ENCODE results near the gene FOXE1. TPM values are rescaled to one million over a fixed set of nuclear protein-coding genes. Genes with fewer than 3 reads are reported as not detected.

Gene FOXE1
- total RNA-seq, 1 donor from 2014 or later: not detected

DNA sequence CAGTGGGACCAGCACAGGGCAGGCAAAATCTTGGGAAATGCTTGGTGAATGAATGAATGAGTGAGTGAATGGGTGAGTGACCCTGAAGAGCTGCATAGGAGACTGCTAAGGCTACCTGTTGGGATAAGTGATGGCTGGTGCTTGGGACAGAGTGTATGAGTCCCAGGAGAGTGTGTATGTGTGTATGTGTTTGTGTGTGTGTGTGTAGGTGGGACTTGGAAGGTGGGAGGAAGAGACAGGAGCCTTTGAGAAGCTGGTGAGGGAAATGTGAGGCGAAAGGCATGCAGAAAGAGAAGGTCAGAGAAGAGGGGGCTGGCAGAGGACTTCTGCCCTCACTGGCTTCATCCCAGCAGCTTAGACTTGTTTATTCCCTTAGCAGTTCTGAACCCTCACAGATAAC, 33.3 kb upstream of the FOXE1 start:
- TF ChIP-seq, protein P1, sequence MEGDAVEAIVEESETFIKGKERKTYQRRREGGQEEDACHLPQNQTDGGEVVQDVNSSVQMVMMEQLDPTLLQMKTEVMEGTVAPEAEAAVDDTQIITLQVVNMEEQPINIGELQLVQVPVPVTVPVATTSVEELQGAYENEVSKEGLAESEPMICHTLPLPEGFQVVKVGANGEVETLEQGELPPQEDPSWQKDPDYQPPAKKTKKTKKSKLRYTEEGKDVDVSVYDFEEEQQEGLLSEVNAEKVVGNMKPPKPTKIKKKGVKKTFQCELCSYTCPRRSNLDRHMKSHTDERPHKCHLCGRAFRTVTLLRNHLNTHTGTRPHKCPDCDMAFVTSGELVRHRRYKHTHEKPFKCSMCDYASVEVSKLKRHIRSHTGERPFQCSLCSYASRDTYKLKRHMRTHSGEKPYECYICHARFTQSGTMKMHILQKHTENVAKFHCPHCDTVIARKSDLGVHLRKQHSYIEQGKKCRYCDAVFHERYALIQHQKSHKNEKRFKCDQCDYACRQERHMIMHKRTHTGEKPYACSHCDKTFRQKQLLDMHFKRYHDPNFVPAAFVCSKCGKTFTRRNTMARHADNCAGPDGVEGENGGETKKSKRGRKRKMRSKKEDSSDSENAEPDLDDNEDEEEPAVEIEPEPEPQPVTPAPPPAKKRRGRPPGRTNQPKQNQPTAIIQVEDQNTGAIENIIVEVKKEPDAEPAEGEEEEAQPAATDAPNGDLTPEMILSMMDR (IDR thresholded peaks at IDR 0.05; ENCODE audit: unreplicated experiment): no peak
- Mint-ChIP-seq H3K4me1 (ENCODE audit: unreplicated experiment) (no peaks in the 10 kb centered on the region), H3K4me3 (ENCODE audit: unreplicated experiment) (no peak overlapping the region), H3K27me3 (ENCODE audit: unreplicated experiment) (peaks cover 6% of the 10 kb centered on the region), H3K27ac (ENCODE audit: unreplicated experiment) (no peak overlapping the region), H3K36me3 (ENCODE audit: low read depth, unreplicated experiment) (peaks cover 4% of the 10 kb centered on the region), H3K9me3 (ENCODE audit: unreplicated experiment) (no peaks in the 10 kb centered on the region)
- DNase-seq (ENCODE audit: low spot score): no peak

DNA sequence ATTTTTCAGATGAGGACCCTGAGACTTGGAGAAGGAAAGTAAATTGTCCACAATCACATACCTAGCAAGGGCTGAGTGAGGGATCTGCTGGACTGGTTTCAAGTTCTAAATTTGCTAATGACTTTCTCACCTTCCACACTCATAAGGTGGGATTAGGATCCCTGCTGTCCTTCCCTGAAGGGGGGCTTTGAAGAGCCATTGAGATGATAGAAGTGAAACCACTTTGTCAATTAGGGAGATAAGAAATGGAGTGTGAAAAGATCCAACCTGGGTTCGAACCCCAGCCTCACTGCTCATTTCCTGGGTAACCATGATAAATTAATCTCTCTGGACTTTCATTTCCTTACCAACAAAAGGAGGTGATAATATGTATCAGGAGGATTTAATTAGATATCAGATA, 32.7 kb upstream of the FOXE1 start:
- H3K4me1 Mint-ChIP-seq (ENCODE audit: unreplicated experiment): no peaks in the 10 kb centered on the region
- peaks cover 6% of the 10 kb centered on the region for H3K27me3 Mint-ChIP-seq (ENCODE audit: unreplicated experiment)
- H3K27ac Mint-ChIP-seq (ENCODE audit: unreplicated experiment): no peak overlapping the region
- no peak overlapping the region for H3K4me3 Mint-ChIP-seq (ENCODE audit: unreplicated experiment)
- H3K9me3 Mint-ChIP-seq (ENCODE audit: unreplicated experiment): no peaks in the 10 kb centered on the region
- H3K36me3 Mint-ChIP-seq (ENCODE audit: low read depth, unreplicated experiment): peaks cover 4% of the 10 kb centered on the region
- no peak for DNase-seq (ENCODE audit: low spot score)
- TF ChIP-seq, protein P1 (IDR thresholded peaks at IDR 0.05; ENCODE audit: unreplicated experiment): no peak

DNA sequence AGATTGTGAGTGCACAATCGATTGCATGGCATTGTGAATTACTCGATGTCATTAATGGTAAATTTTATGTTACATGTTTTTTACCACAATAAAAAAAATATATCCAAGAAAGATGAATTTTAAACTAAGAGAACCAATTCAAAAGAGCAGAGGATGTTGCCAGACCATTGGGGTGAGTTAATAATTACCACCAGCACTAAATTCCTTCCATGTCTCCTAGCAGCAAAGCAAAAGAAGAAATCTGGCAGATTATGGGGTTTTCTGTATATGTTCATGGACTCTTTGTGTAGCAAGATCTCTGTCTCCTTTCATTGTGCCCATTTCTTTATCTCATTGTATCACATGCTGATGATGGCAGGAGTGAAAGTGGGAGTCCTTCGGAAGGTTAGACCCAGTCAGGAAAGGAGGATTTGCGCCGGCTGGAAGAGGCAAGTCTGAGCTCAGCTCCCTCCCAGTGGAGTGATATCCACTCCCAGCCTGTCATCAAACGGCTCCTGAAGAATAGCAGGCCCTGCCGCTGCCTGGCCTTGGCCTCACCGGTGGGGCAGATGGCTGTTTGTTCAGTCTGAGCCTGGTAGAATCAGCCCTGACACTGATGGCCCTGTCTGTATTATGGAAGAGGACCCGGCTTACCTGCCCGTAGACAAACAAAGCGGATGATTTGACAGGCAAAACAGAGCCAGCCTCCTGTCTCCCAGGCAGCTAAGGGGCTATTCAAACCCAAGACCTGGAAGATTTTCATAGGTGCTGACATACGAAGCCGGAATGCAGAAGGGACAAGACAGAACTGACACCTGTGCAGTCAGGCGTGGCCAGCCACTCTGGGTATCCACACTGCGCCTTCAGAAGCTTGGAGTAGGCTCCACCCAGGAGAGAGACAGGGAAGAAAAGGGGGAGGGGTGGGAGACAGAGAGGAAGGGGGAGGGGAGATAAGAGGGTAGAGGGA, 21.9 kb upstream of the FOXE1 start:
- Mint-ChIP-seq H3K4me3 (ENCODE audit: unreplicated experiment) (no peak overlapping the region), H3K27ac (ENCODE audit: unreplicated experiment) (no peak overlapping the region), H3K9me3 (ENCODE audit: unreplicated experiment) (no peaks in the 10 kb centered on the region), H3K36me3 (ENCODE audit: low read depth, unreplicated experiment) (no peaks in the 10 kb centered on the region), H3K27me3 (ENCODE audit: unreplicated experiment) (no peaks in the 10 kb centered on the region), H3K4me1 (ENCODE audit: unreplicated experiment) (peaks cover 5% of the 10 kb centered on the region)
- TF ChIP-seq, protein P1 (IDR thresholded peaks at IDR 0.05; ENCODE audit: unreplicated experiment): no peak
- DNase-seq (ENCODE audit: low spot score): no peak

DNA sequence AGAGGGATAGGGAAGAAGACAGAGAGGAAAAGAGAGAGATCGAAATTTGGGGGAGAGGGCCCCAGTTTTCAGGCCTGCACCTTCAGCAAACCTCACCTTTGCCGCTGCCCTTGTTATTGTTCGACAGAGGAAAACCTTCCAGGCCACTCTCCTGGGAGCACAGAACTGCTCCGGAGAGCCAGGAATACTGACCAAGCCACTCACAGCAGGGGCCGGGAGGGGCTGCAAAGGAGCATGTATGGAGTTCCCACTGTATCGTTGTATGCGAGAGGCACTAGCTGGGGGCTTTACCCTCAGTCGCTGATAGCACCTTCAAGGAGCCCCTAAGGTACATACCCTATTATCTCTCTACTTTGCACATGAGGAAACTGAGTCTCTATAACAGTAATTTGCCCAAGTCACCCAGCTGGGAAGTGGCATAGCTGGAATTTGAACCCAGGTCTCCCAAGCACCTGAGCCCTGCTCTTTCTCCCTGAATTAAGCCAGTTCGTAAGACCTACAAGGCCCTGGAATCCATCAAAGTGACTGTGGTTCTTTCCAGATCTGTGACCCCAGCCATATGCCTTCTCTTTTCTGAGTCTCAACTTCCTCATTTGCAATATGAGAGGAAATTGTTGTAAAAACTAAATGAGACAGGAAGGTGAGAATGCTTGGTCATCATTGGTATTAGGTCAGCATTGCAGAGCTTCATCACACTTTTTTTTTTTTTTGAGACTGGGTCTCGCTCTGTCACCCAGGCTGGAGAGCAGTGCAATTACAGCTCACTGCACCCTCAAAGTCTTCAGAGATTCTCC, 21.0 kb upstream of the FOXE1 start:
- DNase-seq (ENCODE audit: low spot score): no peak
- peaks cover 5% of the 10 kb centered on the region for H3K4me1 Mint-ChIP-seq (ENCODE audit: unreplicated experiment)
- no peaks in the 10 kb centered on the region for H3K36me3 Mint-ChIP-seq (ENCODE audit: low read depth, unreplicated experiment)
- TF ChIP-seq, protein P1 (IDR thresholded peaks at IDR 0.05; ENCODE audit: unreplicated experiment): no peak
- no peak overlapping the region for H3K4me3 Mint-ChIP-seq (ENCODE audit: unreplicated experiment)
- H3K9me3 Mint-ChIP-seq (ENCODE audit: unreplicated experiment): no peaks in the 10 kb centered on the region
- no peaks in the 10 kb centered on the region for H3K27me3 Mint-ChIP-seq (ENCODE audit: unreplicated experiment)
- no peak overlapping the region for H3K27ac Mint-ChIP-seq (ENCODE audit: unreplicated experiment)

Data from endothelial cell (in vitro differentiated cells).